ENCODE measurements around the gene GLIS2.

Gene GLIS2

GRCh38 chr16:4372578-4373355, 56.9 kb downstream of the GLIS2 start:
- DNase-seq: peak; percentile 45

- DNase-seq: no peak
Observed at GRCh38 chr16:4373356-4373908, 57.6 kb downstream of the GLIS2 start.

GRCh38 chr16:4373909-4374742, 58.3 kb downstream of the GLIS2 start:
- DNase-seq: no peak

GRCh38 chr16:4375717-4376116, 59.9 kb downstream of the GLIS2 start:
- no peak for DNase-seq

- no peak for DNase-seq
Observed at GRCh38 chr16:4376126-4376892, 60.4 kb downstream of the GLIS2 start.

GRCh38 chr16:4376893-4377572, 61.2 kb downstream of the GLIS2 start:
- no peak for DNase-seq

GRCh38 chr16:4377573-4378154, 61.8 kb downstream of the GLIS2 start:
- DNase-seq: no peak

- no peak for DNase-seq
Observed at GRCh38 chr16:4378161-4378666, 62.3 kb downstream of the GLIS2 start.

GRCh38 chr16:4378999-4379690, 63.3 kb downstream of the GLIS2 start:
- no peak for DNase-seq

GRCh38 chr16:4380119-4381063, 64.5 kb downstream of the GLIS2 start:
- no peak for DNase-seq

- no peak for DNase-seq
Observed at GRCh38 chr16:4381072-4381934, 65.4 kb downstream of the GLIS2 start.

GRCh38 chr16:4381935-4382794, 66.3 kb downstream of the GLIS2 start:
- no peak for DNase-seq

- DNase-seq: no peak
Observed at GRCh38 chr16:4382795-4383357, 67.0 kb downstream of the GLIS2 start.

GRCh38 chr16:4383591-4384444, 68.0 kb downstream of the GLIS2 start:
- no peak for DNase-seq

- no peak for DNase-seq
Observed at GRCh38 chr16:4384509-4384942, 68.7 kb downstream of the GLIS2 start.

GRCh38 chr16:4385066-4385788, 69.4 kb downstream of the GLIS2 start:
- no peak for DNase-seq

Data from NCI-H1105 (cell line).